ENCODE data around the gene CASR. TPM values are rescaled to one million over a fixed set of nuclear protein-coding genes. Genes with fewer than 3 reads are reported as not detected.

CASR gene
- total RNA-seq, 4 donors from 2014 or later = 0.04 TPM; not detected in 3

DNA sequence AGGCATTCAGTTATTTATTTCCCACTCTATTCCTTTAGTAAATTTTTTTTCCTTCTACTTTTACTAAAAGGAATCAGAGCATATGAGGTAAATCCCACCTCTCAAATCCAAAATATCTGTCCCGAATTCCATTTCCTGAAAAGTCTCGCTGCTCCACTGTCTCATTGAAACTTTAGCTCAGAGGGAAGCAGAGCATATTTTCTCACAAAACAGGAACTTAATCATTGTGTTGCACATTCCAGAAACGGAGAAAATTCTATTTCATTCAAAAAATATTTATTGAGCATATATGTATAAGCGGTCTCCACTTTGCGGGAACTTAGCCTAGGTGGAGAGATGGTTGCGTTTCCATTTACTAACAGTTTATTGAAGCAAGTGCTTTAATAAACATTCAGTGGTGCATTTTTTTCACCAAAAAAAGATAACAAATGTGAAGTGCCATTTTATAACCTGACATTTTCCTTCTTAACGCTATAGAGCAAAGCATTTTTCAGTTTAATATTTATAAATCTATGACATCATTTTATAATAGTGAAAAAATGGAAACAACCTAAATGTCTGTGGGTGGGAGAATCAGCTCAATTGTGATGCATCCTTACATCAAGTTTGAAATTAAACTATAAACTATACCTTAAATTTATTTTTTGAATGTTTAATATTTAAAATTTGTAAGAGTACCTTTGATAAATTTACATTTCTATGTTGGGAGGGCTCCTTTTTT, 74.3 kb downstream of the CASR start:
- no peak overlapping the region for H3K27ac ChIP-seq
- WGBS, 2 donors (ENCODE audit: low coverage in 1 of 2) = 60 to 63% methylated on average over 7 of the region's 7 CpGs
- no peak for TF ChIP-seq POLR2A (IDR thresholded peaks at IDR 0.05)
- TF ChIP-seq CTCF (IDR thresholded peaks at IDR 0.05) = no peak
- no peak for TF ChIP-seq POLR2AphosphoS5 (IDR thresholded peaks at IDR 0.05)
- TF ChIP-seq EP300 (IDR thresholded peaks at IDR 0.05) = no peak
- no peak overlapping the region for H3K4me3 ChIP-seq
- no peaks in the 10 kb centered on the region for H3K36me3 ChIP-seq
- H3K27me3 ChIP-seq = peaks cover 9% of the 10 kb centered on the region
- ATAC-seq = no peak
- H3K9me3 ChIP-seq = no peaks in the 10 kb centered on the region
- H3K4me1 ChIP-seq = no peaks in the 10 kb centered on the region

DNA sequence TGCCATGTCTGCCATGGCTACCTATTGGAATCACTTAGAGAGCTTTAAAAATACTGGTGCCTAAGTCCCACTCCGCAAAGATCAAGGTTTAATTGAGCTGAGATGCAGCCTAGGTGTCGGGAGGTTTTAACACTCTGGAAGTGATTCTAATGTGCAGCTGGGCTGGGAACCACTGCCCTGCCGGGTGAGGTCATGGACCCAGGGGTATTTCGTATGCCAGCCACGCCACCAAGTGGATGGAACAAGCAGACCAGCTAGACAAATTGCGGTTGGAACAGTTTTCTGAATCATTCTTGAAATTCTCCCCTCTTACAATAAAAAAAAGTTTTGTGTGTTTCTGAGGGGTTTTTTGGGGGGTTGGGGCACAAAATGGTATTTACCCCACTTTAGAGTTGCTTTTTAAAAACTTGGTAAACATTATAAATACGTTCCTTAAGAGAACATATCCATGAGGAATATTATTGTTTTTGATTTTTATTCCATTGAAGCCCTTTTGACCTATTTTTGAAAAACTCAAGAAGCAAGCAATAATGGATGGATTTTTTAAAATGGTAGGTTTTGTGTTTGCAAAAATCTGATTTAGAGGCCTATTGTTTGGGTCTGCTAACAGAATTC, 75.4 kb downstream of the CASR start:
- Histone ChIP-seq H3K9me3 (no peaks in the 10 kb centered on the region), H3K4me3 (no peak overlapping the region), H3K36me3 (no peaks in the 10 kb centered on the region), H3K27ac (no peak overlapping the region), H3K27me3 (peaks cover 9% of the 10 kb centered on the region), H3K4me1 (no peaks in the 10 kb centered on the region)
- ATAC-seq = no peak
- TF ChIP-seq CTCF (IDR thresholded peaks at IDR 0.05) (peak in 3 of 4 experiments; percentile 3 to 42 (median 29)), POLR2A (IDR thresholded peaks at IDR 0.05) (no peak)
- 9% methylated on average over 3 to 6 of the region's 7 CpGs for WGBS, 2 donors (ENCODE audit: low coverage in 1 of 2)

DNA sequence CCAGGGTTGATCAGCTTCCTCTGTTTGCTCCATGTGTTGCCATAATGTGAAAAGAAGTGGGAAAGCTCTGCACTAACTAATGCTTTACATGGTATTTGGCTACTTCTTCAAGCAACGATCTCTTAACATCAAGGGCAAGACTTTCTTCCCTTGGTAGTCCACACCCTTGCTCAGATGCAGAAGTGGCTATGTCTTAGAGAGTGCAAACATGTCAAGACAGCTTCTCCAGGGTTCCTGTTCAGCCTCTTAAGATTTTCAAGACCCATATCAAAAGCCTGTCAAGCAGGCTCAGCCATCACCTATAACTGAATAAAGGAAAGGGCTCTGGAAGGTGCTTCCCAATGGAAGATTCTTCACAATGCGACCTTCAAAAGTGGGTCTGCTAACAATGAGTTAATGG, 76.7 kb downstream of the CASR start:
- Histone ChIP-seq H3K36me3 (no peaks in the 10 kb centered on the region), H3K27ac (no peak overlapping the region), H3K9me3 (no peaks in the 10 kb centered on the region), H3K4me1 (no peaks in the 10 kb centered on the region), H3K27me3 (peaks cover 9% of the 10 kb centered on the region), H3K4me3 (no peak overlapping the region)
- no peak for TF ChIP-seq POLR2AphosphoS5 (IDR thresholded peaks at IDR 0.05)
- TF ChIP-seq CTCF (IDR thresholded peaks at IDR 0.05) = no peak
- no peak for TF ChIP-seq POLR2A (IDR thresholded peaks at IDR 0.05)
- TF ChIP-seq EP300 (IDR thresholded peaks at IDR 0.05) = no peak
- WGBS, 2 donors (ENCODE audit: low coverage in 1 of 2) = 73 to 83% methylated on average over 1 of the region's 2 CpGs
- no peak for ATAC-seq

GRCh38 chr3:122263058-122263457, 79.6 kb downstream of the CASR start:
- no peaks in the 10 kb centered on the region for H3K36me3 ChIP-seq
- ATAC-seq = no peak
- H3K9me3 ChIP-seq = no peaks in the 10 kb centered on the region
- H3K27me3 ChIP-seq = peaks cover 9% of the 10 kb centered on the region
- H3K4me1 ChIP-seq = no peaks in the 10 kb centered on the region
- TF ChIP-seq EP300 (IDR thresholded peaks at IDR 0.05) (no peak), CTCF (IDR thresholded peaks at IDR 0.05) (no peak), POLR2A (IDR thresholded peaks at IDR 0.05) (no peak), POLR2AphosphoS5 (IDR thresholded peaks at IDR 0.05) (no peak)
- H3K27ac ChIP-seq = no peak overlapping the region
- WGBS, 2 donors (ENCODE audit: low coverage in 1 of 2) = 53 to 64% methylated on average over 2 of the region's 2 CpGs
- no peak overlapping the region for H3K4me3 ChIP-seq

- no peak overlapping the region for H3K4me3 ChIP-seq
- TF ChIP-seq POLR2AphosphoS5 (IDR thresholded peaks at IDR 0.05) (no peak), EP300 (IDR thresholded peaks at IDR 0.05) (no peak), POLR2A (IDR thresholded peaks at IDR 0.05) (no peak), CTCF (IDR thresholded peaks at IDR 0.05) (no peak)
- no peaks in the 10 kb centered on the region for H3K9me3 ChIP-seq
- H3K4me1 ChIP-seq = no peaks in the 10 kb centered on the region
- peaks cover 9% of the 10 kb centered on the region for H3K27me3 ChIP-seq
- H3K27ac ChIP-seq = no peak overlapping the region
- no peak for ATAC-seq
- no peaks in the 10 kb centered on the region for H3K36me3 ChIP-seq
These were observed 80.6 kb downstream of the CASR start for GRCh38 chr3:122263974-122264588.

Measured in gastroesophageal sphincter (tissue), 4 donors.